SK-MEL-5 (cell line): ENCODE measurements around the gene BAK1. TPM values are rescaled to one million over a fixed set of nuclear protein-coding genes. Genes with fewer than 3 reads are reported as not detected.
"Not testable (repeated sequence)": the region's sequence is repeated elsewhere in the genome, so short reads cannot be mapped to it uniquely, and the experiment has no call there.

ENCODE experiments used
- DNase-seq: peaks from one replicate; pipeline ENCODE4 v3.0.0-alpha.2; 2016; ENCODE audit warnings: low read depth, low spot score
- in situ Hi-C: cut with HindIII; loops from 2 replicates; pipeline ENCODE4 v1.10.0; 2016; ENCODE audit warnings: low sequenced_read_pairs, high pct_unique_total_duplicates, low pct_unique_long_range_greater_than_20kb
- small RNA-seq, 2 experiments: library from RNA; depleted of rRNA; stranded (forward); fragments of <200 nt; gene quantifications; one replicate each; pipeline ENCODE3, GENCODE V24; 2014
- total RNA-seq: library from RNA; depleted of rRNA; stranded (reverse); fragments of >200 nt; shearing (Covaris generic); gene quantifications from 2 replicates; pipeline ENCODE4 v1.2.3, GENCODE V29; 2014; rRNA removed

BAK1 gene
- total RNA-seq, 1 experiment from 2014 or later = 11.2 TPM

GRCh38 chr6:33540768-33541167, 39.3 kb downstream of the BAK1 start:
- in situ Hi-C loops = no loop called here
- no peak for DNase-seq

GRCh38 chr6:33534702-33535101, 45.4 kb downstream of the BAK1 start:
- DNase-seq = no peak
- in situ Hi-C loops = no loop called here

- in situ Hi-C loops, DNase-seq: not testable (repeated sequence)
These were observed 46.8 kb downstream of the BAK1 start for GRCh38 chr6:33533163-33533869.

- in situ Hi-C loops, DNase-seq: not testable (repeated sequence)
These were observed 47.6 kb downstream of the BAK1 start for GRCh38 chr6:33532431-33532830.

GRCh38 chr6:33530617-33531016, 49.5 kb downstream of the BAK1 start:
- in situ Hi-C loops, DNase-seq: not testable (repeated sequence)

Small RNA genes within 50 kb of the gene (small RNA-seq; reads per million reads assigned to genes)
- 0 reads per million in 2 experiments for gene RF00017

Other genes with a start within 250 kb of the BAK1 start
- 21.8 and 23.9 TPM in 2 replicates for gene KIFC1, start 188.5 kb downstream of the BAK1 start, total RNA-seq
- gene PHF1, start 169.3 kb downstream of the BAK1 start, total RNA-seq = 19.8 and 20.6 TPM in 2 replicates
- 129 and 130 TPM in 2 replicates for gene CUTA, start 162.2 kb downstream of the BAK1 start, total RNA-seq
- 0.64 and 0.85 TPM in 2 replicates for gene SYNGAP1, start 160.2 kb downstream of the BAK1 start, total RNA-seq
- gene ZBTB9, start 125.7 kb downstream of the BAK1 start, total RNA-seq = 7.2 and 7.7 TPM in 2 replicates
- 4.2 and 4.3 TPM in 2 replicates for gene ITPR3, start 41.0 kb upstream of the BAK1 start, total RNA-seq
- 36.1 and 40.1 TPM in 2 replicates for gene UQCC2, start 131.4 kb upstream of the BAK1 start, total RNA-seq
- gene IP6K3, start 166.6 kb upstream of the BAK1 start, total RNA-seq = not detected in 2 replicates
- 40.0 and 54.6 TPM in 2 replicates for gene LEMD2, start 208.9 kb upstream of the BAK1 start, total RNA-seq
- not detected in 2 replicates for gene MLN, start 223.7 kb upstream of the BAK1 start, total RNA-seq